Measurements from ENCODE around the gene ENPEP.
A peak's percentile ranks its signal among the peaks of the same experiment; 100 is the strongest.
"Not testable (repeated sequence)": the region's sequence is repeated elsewhere in the genome, so short reads cannot be mapped to it uniquely, and the experiment has no call there.

ENPEP gene

GRCh38 chr4:110533940-110534339, 58.0 kb downstream of the ENPEP start:
- TF ChIP-seq POLR2AphosphoS5 (IDR thresholded peaks at IDR 0.05; ENCODE audit: low read depth, low read length) (no peak), TAF1 (IDR thresholded peaks at IDR 0.05; ENCODE audit: borderline replicate concordance, low read depth, low read length) (no peak), POLR2A (IDR thresholded peaks at IDR 0.05; ENCODE audit: low read depth, low read length) (no peak)
- DNase-seq (ENCODE audit: insufficient read length), result no peak
- peak; percentile 66 for FAIRE-seq

DNA sequence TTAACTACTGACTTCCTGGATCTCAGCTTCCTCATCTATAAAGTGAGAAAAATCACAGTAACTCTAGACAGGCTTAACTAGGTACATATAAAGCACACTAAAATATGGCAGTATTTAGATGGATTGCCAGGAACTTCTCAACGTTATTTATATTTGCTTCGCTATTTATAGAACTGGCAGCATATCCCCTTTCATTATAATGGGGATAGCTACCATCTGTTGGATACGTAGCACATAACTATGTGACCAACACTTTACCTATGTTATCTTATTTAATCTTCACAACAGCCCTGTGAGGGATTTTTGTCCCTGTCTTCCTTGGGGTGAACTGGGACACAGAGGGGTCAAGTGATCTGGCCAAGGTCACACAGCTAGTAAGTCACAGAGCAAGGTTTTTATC, 64.6 kb downstream of the ENPEP start:
- no peak for TF ChIP-seq POLR2A (IDR thresholded peaks at IDR 0.05; ENCODE audit: low read depth, low read length)
- no peak for TF ChIP-seq POLR2AphosphoS5 (IDR thresholded peaks at IDR 0.05; ENCODE audit: low read depth, low read length)
- TF ChIP-seq TAF1 (IDR thresholded peaks at IDR 0.05; ENCODE audit: borderline replicate concordance, low read depth, low read length), result no peak

DNA sequence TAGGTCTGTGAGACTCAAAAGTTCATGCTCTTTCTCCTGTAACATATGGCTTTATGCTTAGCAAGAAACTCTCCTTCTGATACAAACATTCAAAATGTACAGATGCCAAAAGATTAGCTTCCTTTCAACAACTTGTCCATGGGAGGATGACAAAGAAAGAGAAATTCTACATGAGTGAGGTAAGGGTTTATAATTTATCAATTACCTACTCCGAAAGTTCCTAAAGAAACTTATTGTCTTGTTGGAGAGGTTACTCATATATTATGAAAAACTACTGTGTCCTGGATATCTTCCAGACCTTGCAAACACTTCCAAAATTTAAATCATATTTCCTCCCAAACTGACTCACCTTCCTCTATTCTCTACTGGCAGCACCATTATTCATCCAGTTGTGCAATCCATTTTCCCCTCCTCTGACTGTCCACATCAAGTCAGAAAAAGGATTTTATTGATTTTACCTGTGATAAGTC, 65.1 kb downstream of the ENPEP start:
- DNase-seq (ENCODE audit: insufficient read length) (no peak), FAIRE-seq (no peak)
- TF ChIP-seq POLR2A (IDR thresholded peaks at IDR 0.05; ENCODE audit: low read depth, low read length) (no peak), TAF1 (IDR thresholded peaks at IDR 0.05; ENCODE audit: borderline replicate concordance, low read depth, low read length) (no peak), POLR2AphosphoS5 (IDR thresholded peaks at IDR 0.05; ENCODE audit: low read depth, low read length) (no peak)

More for the DNA sequence above, 64.6 kb downstream of the ENPEP start:
- FAIRE-seq (no peak), DNase-seq (ENCODE audit: insufficient read length) (no peak)

DNA sequence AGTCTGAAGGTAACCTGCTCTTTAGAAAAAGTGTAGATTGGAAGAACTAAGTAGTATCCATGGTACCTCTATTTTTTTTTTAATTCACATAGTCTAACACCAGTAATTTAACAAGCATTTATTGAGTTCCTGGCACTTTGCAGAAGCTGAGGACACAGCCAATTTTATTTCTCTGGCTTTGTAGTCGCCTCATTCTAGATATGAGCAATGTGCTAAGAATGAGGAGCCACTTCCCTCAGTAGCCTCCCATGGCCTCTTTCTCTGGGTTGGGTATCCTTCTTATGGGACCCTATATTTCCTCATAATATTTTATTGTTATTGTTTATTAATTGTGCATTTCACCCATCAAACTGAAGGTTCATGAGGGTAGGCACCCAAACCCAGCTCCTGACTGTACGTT, 67.6 kb downstream of the ENPEP start:
- DNase-seq (ENCODE audit: insufficient read length) (no peak), FAIRE-seq (no peak)
- no peak for TF ChIP-seq POLR2A (IDR thresholded peaks at IDR 0.05; ENCODE audit: low read depth, low read length)

- FAIRE-seq (no peak), DNase-seq (ENCODE audit: insufficient read length) (no peak)
- no peak for TF ChIP-seq POLR2AphosphoS5 (IDR thresholded peaks at IDR 0.05; ENCODE audit: low read depth, low read length)
- TF ChIP-seq POLR2A (IDR thresholded peaks at IDR 0.05; ENCODE audit: low read depth, low read length), result no peak
- TF ChIP-seq TAF1 (IDR thresholded peaks at IDR 0.05; ENCODE audit: borderline replicate concordance, low read depth, low read length), result no peak
These were observed 68.6 kb downstream of the ENPEP start for GRCh38 chr4:110544594-110544993.

DNA sequence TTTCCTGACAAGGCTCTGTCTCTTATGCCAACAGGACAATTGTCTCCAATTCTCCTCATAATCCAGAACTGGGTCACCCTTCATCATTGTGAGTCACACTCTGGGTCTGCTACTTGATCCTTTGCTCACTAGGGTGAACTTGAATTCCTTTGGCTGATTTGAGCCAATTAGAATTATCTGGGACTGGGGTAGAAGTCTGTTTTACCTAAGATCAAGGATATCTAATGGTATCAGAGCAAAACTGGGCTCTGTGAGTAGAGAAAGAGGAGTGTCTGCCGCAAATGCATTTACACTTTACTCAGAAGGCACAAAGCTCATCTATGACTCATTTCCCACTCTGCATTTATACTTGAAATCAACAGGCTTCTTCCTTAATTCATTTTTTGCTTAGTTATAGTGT, 74.3 kb downstream of the ENPEP start:
- no peak for FAIRE-seq
- no peak for DNase-seq (ENCODE audit: insufficient read length)
- TF ChIP-seq POLR2AphosphoS5 (IDR thresholded peaks at IDR 0.05; ENCODE audit: low read depth, low read length), result no peak
- no peak for TF ChIP-seq POLR2A (IDR thresholded peaks at IDR 0.05; ENCODE audit: low read depth, low read length)
- TF ChIP-seq TAF1 (IDR thresholded peaks at IDR 0.05; ENCODE audit: borderline replicate concordance, low read depth, low read length), result no peak

DNA sequence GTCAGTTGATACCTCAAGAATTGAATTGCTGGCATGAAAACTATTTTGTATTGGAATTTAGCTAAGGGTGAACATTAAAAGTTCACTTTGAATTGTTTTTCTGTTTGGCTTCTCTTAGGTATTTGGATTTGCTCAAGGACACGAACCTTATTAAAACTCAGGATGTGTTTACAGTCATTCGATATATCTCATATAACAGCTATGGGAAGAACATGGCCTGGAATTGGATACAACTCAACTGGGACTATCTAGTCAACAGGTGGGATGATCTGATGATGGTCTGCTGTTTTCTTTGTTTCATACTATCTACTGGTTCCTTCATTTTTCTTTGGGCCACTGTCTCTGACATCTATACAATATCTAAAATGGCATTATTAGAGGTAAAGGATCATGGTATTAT, 77.2 kb downstream of the ENPEP start:
- DNase-seq (ENCODE audit: insufficient read length) (no peak), FAIRE-seq (no peak)
- TF ChIP-seq POLR2A (IDR thresholded peaks at IDR 0.05; ENCODE audit: low read depth, low read length) (no peak), POLR2AphosphoS5 (IDR thresholded peaks at IDR 0.05; ENCODE audit: low read depth, low read length) (no peak), TAF1 (IDR thresholded peaks at IDR 0.05; ENCODE audit: borderline replicate concordance, low read depth, low read length) (no peak)

GRCh38 chr4:110567214-110567613, 91.3 kb downstream of the ENPEP start:
- FAIRE-seq (no peak), DNase-seq (ENCODE audit: insufficient read length) (no peak)
- TF ChIP-seq POLR2AphosphoS5 (IDR thresholded peaks at IDR 0.05; ENCODE audit: low read depth, low read length) (no peak), TAF1 (IDR thresholded peaks at IDR 0.05; ENCODE audit: borderline replicate concordance, low read depth, low read length) (no peak), POLR2A (IDR thresholded peaks at IDR 0.05; ENCODE audit: low read depth, low read length) (no peak)

DNA sequence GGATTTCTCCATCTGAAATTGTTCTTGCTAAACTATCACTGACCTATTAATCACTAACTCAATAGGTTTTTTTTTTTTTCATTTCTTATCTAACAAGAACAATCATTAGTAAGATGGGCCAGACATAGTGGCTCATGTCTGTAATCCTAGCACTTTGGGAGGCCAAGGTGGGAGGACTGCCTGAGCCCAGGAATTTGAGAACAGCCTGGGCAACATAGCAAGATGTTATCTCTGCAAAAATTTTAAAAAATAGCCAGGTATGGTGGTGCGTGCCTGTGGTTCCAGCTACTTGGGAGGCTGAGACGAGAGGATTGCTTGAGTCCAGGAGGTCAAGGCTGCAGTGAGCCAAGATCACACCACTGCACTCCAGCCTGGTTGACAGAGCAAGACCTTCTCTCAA, 100.7 kb downstream of the ENPEP start:
- DNase-seq (ENCODE audit: insufficient read length), result not testable (repeated sequence)

GRCh38 chr4:110586131-110586850, 110.3 kb downstream of the ENPEP start:
- TF ChIP-seq POLR2AphosphoS5 (IDR thresholded peaks at IDR 0.05; ENCODE audit: low read depth, low read length) (no peak), POLR2A (IDR thresholded peaks at IDR 0.05; ENCODE audit: low read depth, low read length) (no peak), TAF1 (IDR thresholded peaks at IDR 0.05; ENCODE audit: borderline replicate concordance, low read depth, low read length) (no peak)
- FAIRE-seq, result no peak
- no peak for DNase-seq (ENCODE audit: insufficient read length)

More for the DNA sequence above, 100.7 kb downstream of the ENPEP start:
- FAIRE-seq, result not testable (repeated sequence)

DNA sequence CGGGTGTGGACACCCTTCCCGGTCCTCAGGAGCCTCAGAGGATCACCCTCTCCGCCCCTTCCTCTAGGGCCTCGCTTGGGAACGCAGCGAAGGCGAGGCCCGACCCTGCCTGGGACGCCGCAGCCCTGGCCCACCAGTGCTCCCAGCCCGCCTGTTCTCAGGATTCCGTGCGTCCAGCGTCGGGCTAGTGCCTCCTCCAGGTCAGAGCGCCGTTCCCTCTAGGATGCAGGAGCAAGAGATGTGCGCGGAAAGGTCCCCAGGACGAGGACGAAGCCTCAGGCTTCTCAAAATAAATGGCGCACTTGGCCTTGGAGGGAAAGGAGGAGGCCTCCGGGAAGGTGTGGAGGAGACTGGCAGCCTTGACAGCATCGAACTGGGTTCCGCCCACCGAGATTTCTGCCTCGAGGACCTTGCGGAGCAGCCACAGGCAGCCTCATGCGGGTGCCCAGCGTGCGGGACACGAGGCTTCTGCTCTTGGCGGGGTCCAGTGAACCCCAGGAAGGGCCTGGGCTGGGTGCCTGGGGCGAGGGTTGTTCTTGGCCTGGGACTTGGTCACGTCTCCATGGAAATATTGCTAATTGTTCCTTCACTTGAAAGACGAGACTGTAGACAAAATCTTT, 111.8 kb downstream of the ENPEP start:
- no peak for FAIRE-seq
- TF ChIP-seq TAF1 (IDR thresholded peaks at IDR 0.05; ENCODE audit: borderline replicate concordance, low read depth, low read length) (no peak), POLR2A (IDR thresholded peaks at IDR 0.05; ENCODE audit: low read depth, low read length) (no peak), POLR2AphosphoS5 (IDR thresholded peaks at IDR 0.05; ENCODE audit: low read depth, low read length) (no peak)
- no peak for DNase-seq (ENCODE audit: insufficient read length)

DNA sequence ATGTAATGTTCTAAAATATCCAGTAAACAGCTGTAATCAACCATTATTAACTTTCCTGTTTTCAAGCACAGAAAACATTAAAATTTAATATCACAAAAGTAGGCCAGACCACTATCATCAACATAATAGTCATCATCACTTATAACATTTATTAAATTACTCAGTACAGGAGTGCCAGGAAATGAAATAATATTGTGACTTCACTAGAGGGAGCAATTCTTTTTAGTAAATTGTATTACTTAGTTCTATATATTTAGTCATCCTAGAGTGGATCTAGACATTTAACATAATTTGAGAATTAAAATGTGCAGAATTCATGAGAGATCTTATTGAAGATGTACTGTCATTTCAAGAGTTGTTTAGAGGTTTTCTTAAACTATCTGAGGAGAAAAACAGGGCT, 113.3 kb downstream of the ENPEP start:
- no peak for FAIRE-seq
- TF ChIP-seq TAF1 (IDR thresholded peaks at IDR 0.05; ENCODE audit: borderline replicate concordance, low read depth, low read length) (no peak), POLR2A (IDR thresholded peaks at IDR 0.05; ENCODE audit: low read depth, low read length) (no peak), POLR2AphosphoS5 (IDR thresholded peaks at IDR 0.05; ENCODE audit: low read depth, low read length) (no peak)
- DNase-seq (ENCODE audit: insufficient read length), result no peak

All from GM12892 (cell line).